Astrocyte (in vitro differentiated cells and primary cell): ENCODE measurements around the gene WNT7B. TPM values are rescaled to one million over a fixed set of nuclear protein-coding genes. Genes with fewer than 3 reads are reported as not detected.

ENCODE experiments used
- DNase-seq: peaks from one replicate; pipeline ENCODE4 v3.0.0-alpha.2; 2010; ENCODE audit warnings: low read depth
- FAIRE-seq: peaks from 2 replicates; lab custom pipeline; 2011; peaks lifted over from hg19 to GRCh38; lab: Jason Lieb, UNC
- H2AFZ ChIP-seq: 2 replicates; pipeline ENCODE4 v1.6.0; 2012; ENCODE audit warnings: low read depth, low read length, inconsistent platforms
- H3K27ac ChIP-seq: 2 replicates; pipeline ENCODE4 v1.5.1; 2011; ENCODE audit warnings: low read depth, low read length, inconsistent platforms
- H3K27me3 ChIP-seq: 2 replicates; pipeline ENCODE4 v1.6.0; 2011; ENCODE audit warnings: low read length, inconsistent platforms; ENCODE audit not compliant: insufficient read depth
- H3K36me3 ChIP-seq: 2 replicates; pipeline ENCODE4 v1.5.1; 2011; ENCODE audit warnings: low read length, inconsistent platforms; ENCODE audit not compliant: insufficient read depth
- H3K4me1 ChIP-seq: 2 replicates; pipeline ENCODE4 v1.5.1; 2011; ENCODE audit warnings: low read length, inconsistent platforms; ENCODE audit not compliant: insufficient read depth
- H3K4me2 ChIP-seq: 2 replicates; pipeline ENCODE4 v1.6.0; 2012; ENCODE audit warnings: low read length, inconsistent platforms
- H3K4me3 ChIP-seq: 2 replicates; pipeline ENCODE4 v1.5.1; 2011; ENCODE audit warnings: low read depth, mild to moderate bottlenecking, low read length, inconsistent platforms; ENCODE audit not compliant: insufficient read depth
- H3K79me2 ChIP-seq: 2 replicates; pipeline ENCODE4 v1.6.0; 2012; ENCODE audit warnings: mild to moderate bottlenecking, low read length, inconsistent platforms; ENCODE audit not compliant: insufficient read depth
- H3K9ac ChIP-seq: 2 replicates; pipeline ENCODE4 v1.6.0; 2012; ENCODE audit warnings: mild to moderate bottlenecking, low read length, inconsistent platforms
- H3K9me3 ChIP-seq: 2 replicates; pipeline ENCODE4 v1.5.1; 2012; ENCODE audit warnings: low read depth, mild to moderate bottlenecking, low read length, inconsistent platforms; ENCODE audit not compliant: insufficient read depth
- H4K20me1 ChIP-seq: 2 replicates; pipeline ENCODE4 v1.6.0; 2012; ENCODE audit warnings: low read length, inconsistent platforms; ENCODE audit not compliant: insufficient read depth
- H3K27ac Mint-ChIP-seq: one replicate; pipeline ENCODE4 v1.8.0; 2021; ENCODE audit warnings: mild to moderate bottlenecking, mixed read lengths; ENCODE audit not compliant: unreplicated experiment
- H3K27me3 Mint-ChIP-seq: one replicate; pipeline ENCODE4 v1.8.0; 2021; ENCODE audit warnings: low read depth, mixed read lengths; ENCODE audit not compliant: unreplicated experiment
- H3K36me3 Mint-ChIP-seq: one replicate; pipeline ENCODE4 v1.8.0; 2021; ENCODE audit warnings: low read depth, mixed read lengths; ENCODE audit not compliant: unreplicated experiment
- H3K4me1 Mint-ChIP-seq: one replicate; pipeline ENCODE4 v1.8.0; 2021; ENCODE audit warnings: low read depth, mixed read lengths; ENCODE audit not compliant: unreplicated experiment
- H3K4me3 Mint-ChIP-seq: one replicate; pipeline ENCODE4 v1.8.0; 2021; ENCODE audit warnings: mild to moderate bottlenecking, moderate library complexity, mixed read lengths; ENCODE audit not compliant: unreplicated experiment
- H3K9me3 Mint-ChIP-seq: one replicate; pipeline ENCODE4 v1.8.0; 2021; ENCODE audit warnings: mild to moderate bottlenecking, mixed read lengths; ENCODE audit not compliant: unreplicated experiment
- EZH2 ChIP-seq: IDR thresholded peaks from 2 replicates; pipeline ENCODE4 v1.6.1; 2012; ENCODE audit warnings: mild to moderate bottlenecking, low read length, inconsistent platforms; ENCODE audit not compliant: insufficient read depth
- total RNA-seq: library from RNA; stranded (reverse); gene quantifications from 2 replicates; pipeline ENCODE4 v1.2.1, GENCODE V29; 2021
- TF ChIP-seq, protein P1 (sequence below): IDR thresholded peaks from 2 replicates; pipeline ENCODE4 v1.5.1; 2011; ENCODE audit warnings: low read depth, mild to moderate bottlenecking, inconsistent platforms, low read length, moderate library complexity; ENCODE audit not compliant: insufficient read depth

Gene WNT7B
- total RNA-seq, 1 donor from 2014 or later = 1.7 TPM

DNA sequence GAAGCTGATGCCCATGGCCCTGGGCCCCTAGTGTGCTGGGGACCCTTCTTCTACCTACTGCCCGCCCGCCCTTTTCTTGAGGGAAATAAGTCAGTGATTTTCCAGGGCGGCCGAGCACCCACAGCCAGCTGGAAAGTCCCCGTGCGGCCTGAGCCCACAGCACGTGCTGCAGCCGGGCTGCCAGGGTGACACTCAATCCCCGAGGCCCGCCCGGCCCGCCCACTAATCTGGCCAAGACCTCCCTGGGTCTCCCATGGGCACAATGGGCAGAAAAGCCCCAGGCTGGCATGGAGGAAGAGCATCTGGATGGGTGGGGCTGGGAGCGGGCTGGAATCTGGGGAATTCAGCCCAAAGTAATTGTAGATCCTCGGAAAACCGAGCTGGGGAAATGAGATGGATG lies 24.8 kb downstream of the WNT7B start:
- no peak overlapping the region for H3K27ac Mint-ChIP-seq
- H3K4me1 ChIP-seq = peaks cover 6% of the 10 kb centered on the region
- H3K27me3 ChIP-seq = no peaks in the 10 kb centered on the region
- H3K27ac ChIP-seq = no peak overlapping the region
- no peaks in the 10 kb centered on the region for H3K9me3 ChIP-seq
- no peak overlapping the region for H3K9ac ChIP-seq
- H3K4me1 Mint-ChIP-seq = no peaks in the 10 kb centered on the region
- no peak overlapping the region for H3K4me3 Mint-ChIP-seq
- no peak overlapping the region for H3K4me2 ChIP-seq
- H3K9me3 Mint-ChIP-seq = no peaks in the 10 kb centered on the region
- no peak overlapping the region for H3K4me3 ChIP-seq
- no peaks in the 10 kb centered on the region for H3K36me3 ChIP-seq
- peaks cover 41% of the 10 kb centered on the region for H3K27me3 Mint-ChIP-seq
- no peak for TF ChIP-seq EZH2
- TF ChIP-seq, protein P1, sequence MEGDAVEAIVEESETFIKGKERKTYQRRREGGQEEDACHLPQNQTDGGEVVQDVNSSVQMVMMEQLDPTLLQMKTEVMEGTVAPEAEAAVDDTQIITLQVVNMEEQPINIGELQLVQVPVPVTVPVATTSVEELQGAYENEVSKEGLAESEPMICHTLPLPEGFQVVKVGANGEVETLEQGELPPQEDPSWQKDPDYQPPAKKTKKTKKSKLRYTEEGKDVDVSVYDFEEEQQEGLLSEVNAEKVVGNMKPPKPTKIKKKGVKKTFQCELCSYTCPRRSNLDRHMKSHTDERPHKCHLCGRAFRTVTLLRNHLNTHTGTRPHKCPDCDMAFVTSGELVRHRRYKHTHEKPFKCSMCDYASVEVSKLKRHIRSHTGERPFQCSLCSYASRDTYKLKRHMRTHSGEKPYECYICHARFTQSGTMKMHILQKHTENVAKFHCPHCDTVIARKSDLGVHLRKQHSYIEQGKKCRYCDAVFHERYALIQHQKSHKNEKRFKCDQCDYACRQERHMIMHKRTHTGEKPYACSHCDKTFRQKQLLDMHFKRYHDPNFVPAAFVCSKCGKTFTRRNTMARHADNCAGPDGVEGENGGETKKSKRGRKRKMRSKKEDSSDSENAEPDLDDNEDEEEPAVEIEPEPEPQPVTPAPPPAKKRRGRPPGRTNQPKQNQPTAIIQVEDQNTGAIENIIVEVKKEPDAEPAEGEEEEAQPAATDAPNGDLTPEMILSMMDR = no peak
- DNase-seq (no peak), FAIRE-seq (no peak)
- no peak overlapping the region for H2AFZ ChIP-seq
- peaks cover 84% of the 10 kb centered on the region for H4K20me1 ChIP-seq
- peaks cover 97% of the 10 kb centered on the region for H3K79me2 ChIP-seq
- H3K36me3 Mint-ChIP-seq = peaks cover 3% of the 10 kb centered on the region

DNA sequence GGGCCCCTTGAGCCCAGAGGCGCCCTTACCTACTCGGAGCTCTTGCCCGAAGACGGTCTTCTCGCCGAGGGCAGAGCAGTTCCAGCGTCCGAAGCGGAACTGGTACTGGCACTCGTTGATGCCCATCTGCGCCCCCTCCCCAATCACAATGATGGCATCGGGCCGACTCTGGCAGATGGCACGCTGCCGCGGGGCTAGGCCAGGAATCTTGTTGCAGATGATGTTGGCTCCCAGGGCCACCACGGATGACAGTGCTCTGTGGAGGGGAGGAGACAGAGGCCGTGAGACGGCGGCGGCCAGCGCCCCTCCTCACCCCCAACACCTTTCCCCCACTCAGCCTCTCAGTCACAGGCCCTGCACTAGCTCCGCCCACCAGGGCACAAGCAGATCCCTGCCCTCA lies 27.1 kb downstream of the WNT7B start:
- DNase-seq (no peak), FAIRE-seq (no peak)
- no peak overlapping the region for H3K9ac ChIP-seq
- H4K20me1 ChIP-seq = peaks cover 83% of the 10 kb centered on the region
- H3K4me1 Mint-ChIP-seq = no peaks in the 10 kb centered on the region
- H3K27ac Mint-ChIP-seq = no peak overlapping the region
- no peaks in the 10 kb centered on the region for H3K27me3 ChIP-seq
- peaks cover 50% of the 10 kb centered on the region for H3K27me3 Mint-ChIP-seq
- H2AFZ ChIP-seq = no peak overlapping the region
- TF ChIP-seq, protein P1 = no peak
- no peak for TF ChIP-seq EZH2
- H3K79me2 ChIP-seq = peaks cover 96% of the 10 kb centered on the region
- H3K4me1 ChIP-seq = peaks cover 4% of the 10 kb centered on the region
- no peak overlapping the region for H3K4me3 ChIP-seq
- no peaks in the 10 kb centered on the region for H3K9me3 Mint-ChIP-seq
- no peaks in the 10 kb centered on the region for H3K36me3 ChIP-seq
- H3K4me3 Mint-ChIP-seq = no peak overlapping the region
- no peak overlapping the region for H3K4me2 ChIP-seq
- H3K36me3 Mint-ChIP-seq = peaks cover 5% of the 10 kb centered on the region
- H3K27ac ChIP-seq = no peak overlapping the region
- H3K9me3 ChIP-seq = no peaks in the 10 kb centered on the region

DNA sequence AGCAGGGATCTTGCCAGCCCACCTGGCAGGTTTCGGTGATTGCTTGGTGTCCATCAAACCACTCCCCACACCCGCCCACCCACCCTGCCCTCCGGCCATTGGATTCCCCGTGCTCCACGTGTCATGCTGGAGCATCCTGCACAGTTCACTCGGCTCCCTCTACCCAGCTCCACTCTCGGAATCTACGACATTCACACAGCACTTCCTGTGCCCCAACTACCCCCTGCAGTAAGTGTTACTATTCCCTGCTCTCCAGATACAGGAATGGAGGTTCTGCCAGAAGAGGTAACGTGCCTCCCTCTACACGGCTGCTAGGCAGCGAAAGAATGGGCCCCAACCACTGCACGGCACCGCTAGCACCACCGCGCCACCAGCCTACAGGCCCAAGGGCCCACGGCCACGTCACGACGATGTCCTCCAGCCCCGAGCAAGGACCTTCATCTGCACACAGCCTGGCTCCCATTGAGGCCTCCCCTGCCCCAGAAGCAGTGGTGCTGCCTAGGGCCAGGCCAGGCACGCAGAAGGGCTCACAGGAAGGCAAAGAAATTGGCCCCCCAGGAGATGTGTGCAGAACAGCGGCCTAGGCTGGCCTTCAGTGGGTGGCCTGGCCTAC lies 27.6 kb downstream of the WNT7B start:
- Histone ChIP-seq H3K9me3 (no peaks in the 10 kb centered on the region), H3K9ac (no peak overlapping the region), H3K4me2 (no peak overlapping the region), H3K4me1 (peaks cover 4% of the 10 kb centered on the region), H2AFZ (no peak overlapping the region), H3K4me3 (no peak overlapping the region), H3K27ac (no peak overlapping the region), H3K79me2 (peaks cover 95% of the 10 kb centered on the region), H3K27me3 (no peaks in the 10 kb centered on the region), H4K20me1 (peaks cover 83% of the 10 kb centered on the region), H3K36me3 (no peaks in the 10 kb centered on the region)
- TF ChIP-seq, protein P1 = no peak
- TF ChIP-seq EZH2 = no peak
- Mint-ChIP-seq H3K27ac (no peak overlapping the region), H3K4me3 (no peak overlapping the region), H3K4me1 (no peaks in the 10 kb centered on the region), H3K9me3 (no peaks in the 10 kb centered on the region), H3K36me3 (peaks cover 5% of the 10 kb centered on the region), H3K27me3 (peaks cover 53% of the 10 kb centered on the region)
- FAIRE-seq = no peak
- no peak for DNase-seq
